GM21360 (cell line): ENCODE measurements around the gene VPS26A.

Source experiments
- ATAC-seq: cut with Tn5 transposase; IDR thresholded peaks from one replicate; pipeline ENCODE4 v1.9.1; 2021; ENCODE audit warnings: mild to moderate bottlenecking, moderate library complexity; ENCODE audit not compliant: unreplicated experiment

Gene VPS26A

DNA sequence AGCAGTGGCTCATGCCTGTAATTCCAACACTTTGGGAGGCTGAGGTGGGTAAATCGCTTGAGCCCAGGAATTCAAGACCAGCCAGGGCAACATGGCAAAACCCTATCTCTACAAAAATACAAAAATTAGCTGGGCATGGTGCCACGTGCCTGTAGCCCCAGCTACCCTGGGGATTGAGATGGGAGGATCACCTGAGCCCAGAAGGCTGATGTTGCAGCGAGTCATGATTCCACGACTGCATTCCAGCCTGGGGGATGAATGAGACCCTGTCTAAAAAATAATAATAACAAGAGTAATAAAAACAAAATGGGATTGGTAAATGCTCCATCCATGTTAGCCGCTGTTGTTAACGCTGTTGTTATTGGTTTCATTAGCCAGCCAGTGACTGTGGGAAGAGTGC is 94.9 kb downstream of the VPS26A start:
- no peak for ATAC-seq

GRCh38 chr10:69220041-69220451 is 96.1 kb downstream of the VPS26A start, which contains the start of gene HKDC1:
TSS of gene HKDC1 (plus strand) at chr10:69220332. CDS start at chr10:69220436, 104 bp downstream.
- ATAC-seq: no peak

DNA sequence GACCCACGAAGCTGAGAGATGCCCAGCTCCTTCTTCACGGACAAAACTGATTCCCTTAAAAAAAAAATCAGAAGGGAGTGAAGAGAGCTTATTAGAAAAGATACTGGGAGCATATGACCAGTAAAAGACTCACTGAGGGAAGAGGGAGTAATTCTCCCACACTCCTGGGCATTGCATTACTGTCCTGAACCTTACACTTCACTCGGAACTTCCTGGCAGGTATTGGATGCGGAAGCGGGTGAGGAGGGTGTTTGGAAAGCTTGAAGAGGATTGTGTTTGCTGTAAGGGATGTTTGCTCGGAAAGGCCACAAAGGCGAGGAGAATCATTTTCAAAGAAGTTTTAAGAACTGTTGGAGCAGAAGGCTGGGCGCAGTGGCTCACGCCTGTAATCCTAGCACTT is 96.5 kb downstream of the VPS26A start:
- no peak for ATAC-seq
